ENCODE data around the gene HGS. TPM values are rescaled to one million over a fixed set of nuclear protein-coding genes. Genes with fewer than 3 reads are reported as not detected.
"Not testable (repeated sequence)": the region's sequence is repeated elsewhere in the genome, so short reads cannot be mapped to it uniquely, and the experiment has no call there.

The HGS gene
- total RNA-seq, 1 donor from 2014 or later: 40.3 TPM

GRCh38 chr17:81738801-81739393 is 55.1 kb downstream of the HGS start:
- DNase-seq (ENCODE audit: low spot score) (no peak), ATAC-seq (no peak)

DNA sequence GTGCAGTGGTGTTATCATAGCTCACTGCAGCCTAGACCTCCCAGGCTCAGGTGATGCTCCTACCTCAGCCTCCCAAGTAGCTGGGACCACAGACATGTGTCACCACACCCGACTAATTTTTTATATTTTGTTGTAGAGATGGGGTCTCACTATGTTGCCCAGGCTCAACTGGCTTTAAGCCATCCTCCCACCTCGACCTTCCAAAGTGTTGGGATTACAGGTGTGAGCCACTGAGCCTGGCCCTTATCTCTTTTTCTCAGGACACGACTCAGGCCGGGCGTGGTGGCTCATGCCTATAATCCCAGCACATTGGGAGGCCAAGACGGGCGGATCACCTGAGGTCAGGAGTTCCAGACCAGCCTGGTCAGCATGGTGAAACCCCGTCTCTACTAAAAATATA is 55.8 kb downstream of the HGS start:
- not testable (repeated sequence) for ATAC-seq; DNase-seq (ENCODE audit: low spot score)

- ATAC-seq (no peak), DNase-seq (ENCODE audit: low spot score) (no peak)
These were observed 56.7 kb downstream of the HGS start for GRCh38 chr17:81740395-81740961.

DNA sequence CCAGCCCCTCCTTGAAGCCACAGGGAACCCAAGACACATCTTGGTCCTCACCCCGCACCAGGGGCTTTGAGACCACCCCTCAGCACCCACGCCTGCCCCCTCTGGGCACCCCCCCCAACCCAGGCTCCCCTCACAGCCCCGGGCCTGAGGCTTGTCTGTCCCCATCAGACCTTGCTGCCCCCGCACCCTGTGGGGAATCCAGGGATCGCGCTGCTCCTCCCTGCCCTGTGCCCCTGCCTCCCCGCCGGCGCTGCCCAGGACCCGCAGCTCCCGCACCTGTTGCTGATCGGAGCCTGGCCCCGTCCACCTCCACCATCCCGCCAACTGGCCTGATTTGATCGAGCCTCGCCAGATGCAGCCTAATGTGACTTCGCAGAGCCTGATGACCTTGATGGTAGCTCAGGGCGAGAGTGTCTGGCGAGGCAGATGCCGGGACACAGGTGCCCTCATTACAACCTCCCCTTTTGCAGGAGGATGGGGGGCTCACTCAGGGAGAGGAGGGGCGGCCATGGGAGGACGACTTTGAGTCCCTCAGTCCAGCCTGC is 57.3 kb downstream of the HGS start:
- DNase-seq (ENCODE audit: low spot score) (no peak), ATAC-seq (peak; percentile 50)

- peak; percentile 36 for ATAC-seq
These were observed 58.0 kb downstream of the HGS start for GRCh38 chr17:81741594-81742452.

More at GRCh38 chr17:81741594-81742452, 58.0 kb downstream of the HGS start:
- no peak for DNase-seq (ENCODE audit: low spot score)

Other genes with a start within 250 kb of the HGS start
- 264 TPM for gene ACTG1, start 171.2 kb upstream of the HGS start, total RNA-seq
- gene FSCN2, start 155.6 kb upstream of the HGS start, total RNA-seq: 0.18 TPM
- 18.9 TPM for gene FAAP100, start 131.7 kb upstream of the HGS start, total RNA-seq
- 49.5 TPM for gene NPLOC4, start 46.9 kb upstream of the HGS start, total RNA-seq
- 1.5 TPM for gene TSPAN10, start 46.8 kb upstream of the HGS start, total RNA-seq
- gene PDE6G, start 27.5 kb upstream of the HGS start, total RNA-seq: 0.40 TPM
- gene OXLD1, start 17.4 kb upstream of the HGS start, total RNA-seq: 18.3 TPM
- 7.0 TPM for gene CCDC137, start 17.3 kb upstream of the HGS start, total RNA-seq
- 5.1 TPM for gene ARL16, start 214 bp upstream of the HGS start, total RNA-seq
- 75.7 TPM for gene MRPL12, start 19.4 kb downstream of the HGS start, total RNA-seq
- 105 TPM for gene SLC25A10, start 28.3 kb downstream of the HGS start, total RNA-seq
- gene GCGR, start 120.1 kb downstream of the HGS start, total RNA-seq: 109 TPM
- gene MCRIP1, start 149.3 kb downstream of the HGS start, total RNA-seq: 17.9 TPM
- not detected for gene PPP1R27, start 151.0 kb downstream of the HGS start, total RNA-seq
- 1,392 TPM for gene P4HB, start 176.5 kb downstream of the HGS start, total RNA-seq
- gene ARHGDIA, start 187.3 kb downstream of the HGS start, total RNA-seq: 109 TPM
- 14.5 TPM for gene ALYREF, start 207.6 kb downstream of the HGS start, total RNA-seq
- 95.7 TPM for gene ANAPC11, start 207.7 kb downstream of the HGS start, total RNA-seq
- gene NPB, start 218.2 kb downstream of the HGS start, total RNA-seq: 0.13 TPM
- 113 TPM for gene PCYT2, start 227.4 kb downstream of the HGS start, total RNA-seq
- 18.0 TPM for gene SIRT7, start 234.2 kb downstream of the HGS start, total RNA-seq
- 12.6 TPM for gene MAFG, start 243.7 kb downstream of the HGS start, total RNA-seq